Gastroesophageal sphincter (tissue), 4 donors: ENCODE data around the gene DGUOK. TPM values are rescaled to one million over a fixed set of nuclear protein-coding genes. Genes with fewer than 3 reads are reported as not detected.
"Not testable (repeated sequence)": the region's sequence is repeated elsewhere in the genome, so short reads cannot be mapped to it uniquely, and the experiment has no call there.

Source experiments
- ATAC-seq: fragments of 150-250 bp; one replicate; pipeline ENCODE4 v1.9.1; 2016; ENCODE audit warnings: mild to moderate bottlenecking, moderate library complexity
- H3K27ac ChIP-seq, 4 donors: fragments of 200-600 bp; sonication (generic) in 3 of 4; 1 replicate in 3 of 4; 2 replicates in 1 of 4; pipeline ENCODE4 v1.5.1; 2016 to 2019
- H3K27me3 ChIP-seq: fragments of 200-600 bp; sonication (generic); one replicate; pipeline ENCODE4 v1.5.1; 2019
- H3K36me3 ChIP-seq, 2 donors: fragments of 200-600 bp; sonication (generic); one replicate each; pipeline ENCODE4 v1.5.1; 2019; ENCODE audit warnings: control low read depth in 1 of 2
- H3K4me1 ChIP-seq, 3 donors: fragments of 200-600 bp; sonication (generic); 1 replicate in 2 of 3; 2 replicates in 1 of 3; pipeline ENCODE4 v1.5.1; 2016 to 2019; ENCODE audit warnings: control low read depth in 2 of 3
- H3K4me3 ChIP-seq, 2 donors: fragments of 200-600 bp; sonication (generic); one replicate each; pipeline ENCODE4 v1.5.1; 2019; ENCODE audit warnings: mild to moderate bottlenecking in 1 of 2, moderate library complexity in 1 of 2
- H3K9me3 ChIP-seq, 3 donors: fragments of 200-600 bp; sonication (generic); one replicate each; pipeline ENCODE4 v1.5.1; 2017 to 2019; ENCODE audit warnings: control low read depth in 2 of 3
- EP300 ChIP-seq: sonication (generic); formaldehyde crosslinking; IDR thresholded peaks from one replicate; pipeline ENCODE4 v1.6.1; 2017; ENCODE audit warnings: antibody characterized with exemption, mild to moderate bottlenecking
- POLR2A ChIP-seq, 2 donors: fragments of 450-650 bp; IDR thresholded peaks; one replicate each; pipeline ENCODE4 v1.6.1; 2017; ENCODE audit warnings: antibody characterized with exemption in 2 of 2, mild to moderate bottlenecking in 2 of 2, moderate library complexity in 1 of 2
- POLR2AphosphoS5 ChIP-seq: sonication (generic); formaldehyde crosslinking; IDR thresholded peaks from one replicate; pipeline ENCODE4 v1.6.1; 2017; ENCODE audit warnings: antibody characterized with exemption
- WGBS, 2 donors: methylation state at CpG; one replicate each; pipeline ENCODE4 v1.1.5; 2018; ENCODE audit warnings: low coverage in 1 of 2; 5-methylcytosine and 5-hydroxymethylcytosine counted together
- total RNA-seq, 4 donors: library from RNA; depleted of rRNA; stranded (reverse); fragments of >200 nt; gene quantifications; one replicate each; pipeline ENCODE4 v1.1.0, GENCODE V29; 2016
- TF ChIP-seq, protein P1 (sequence below), 4 experiments: fragments of 200-600 bp in 2 of 4; fragments of 450-650 bp in 2 of 4; sonication (generic) in 1 of 4; IDR thresholded peaks; one replicate each; pipeline ENCODE4 v1.5.1; 2017 to 2019; ENCODE audit warnings: antibody characterized with exemption in 4 of 4, mild to moderate bottlenecking in 2 of 4, moderate library complexity in 2 of 4

DGUOK gene
- total RNA-seq = 10 to 100 TPM; 32.6 to 61.3 (median 38.6) TPM

- peak within 1 kb of the TSS; percentile 69 to 81 for H3K4me3 ChIP-seq
- H3K9me3 ChIP-seq = no peaks in the 10 kb centered on the region
- peak within 1 kb of the TSS; percentile 90 to 98 (median 96) for H3K27ac ChIP-seq
- 1% methylated on average over 20 to 26 of the region's 50 CpGs for WGBS, 2 donors
- H3K27me3 ChIP-seq = no peaks in the 10 kb centered on the region
- peak; percentile 100 for ATAC-seq
- H3K4me1 ChIP-seq = peaks cover 6 to 51% (median 11%) of the 10 kb centered on the region in 3 donors
- peaks cover 0 to 3% of the 10 kb centered on the region in 2 donors for H3K36me3 ChIP-seq
- TF ChIP-seq POLR2A (IDR thresholded peaks at IDR 0.05) = peak; percentile 89 to 90
- TF ChIP-seq EP300 = no peak
- TF ChIP-seq POLR2AphosphoS5 = peak; percentile 97
- TF ChIP-seq, protein P1, sequence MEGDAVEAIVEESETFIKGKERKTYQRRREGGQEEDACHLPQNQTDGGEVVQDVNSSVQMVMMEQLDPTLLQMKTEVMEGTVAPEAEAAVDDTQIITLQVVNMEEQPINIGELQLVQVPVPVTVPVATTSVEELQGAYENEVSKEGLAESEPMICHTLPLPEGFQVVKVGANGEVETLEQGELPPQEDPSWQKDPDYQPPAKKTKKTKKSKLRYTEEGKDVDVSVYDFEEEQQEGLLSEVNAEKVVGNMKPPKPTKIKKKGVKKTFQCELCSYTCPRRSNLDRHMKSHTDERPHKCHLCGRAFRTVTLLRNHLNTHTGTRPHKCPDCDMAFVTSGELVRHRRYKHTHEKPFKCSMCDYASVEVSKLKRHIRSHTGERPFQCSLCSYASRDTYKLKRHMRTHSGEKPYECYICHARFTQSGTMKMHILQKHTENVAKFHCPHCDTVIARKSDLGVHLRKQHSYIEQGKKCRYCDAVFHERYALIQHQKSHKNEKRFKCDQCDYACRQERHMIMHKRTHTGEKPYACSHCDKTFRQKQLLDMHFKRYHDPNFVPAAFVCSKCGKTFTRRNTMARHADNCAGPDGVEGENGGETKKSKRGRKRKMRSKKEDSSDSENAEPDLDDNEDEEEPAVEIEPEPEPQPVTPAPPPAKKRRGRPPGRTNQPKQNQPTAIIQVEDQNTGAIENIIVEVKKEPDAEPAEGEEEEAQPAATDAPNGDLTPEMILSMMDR (IDR thresholded peaks at IDR 0.05) = no peak
Observed at GRCh38 chr2:73926493-73927327, at the start of gene DGUOK. TSS of gene DGUOK (plus strand) at chr2:73926880. CDS start at chr2:73926911, 31 bp downstream.

DNA sequence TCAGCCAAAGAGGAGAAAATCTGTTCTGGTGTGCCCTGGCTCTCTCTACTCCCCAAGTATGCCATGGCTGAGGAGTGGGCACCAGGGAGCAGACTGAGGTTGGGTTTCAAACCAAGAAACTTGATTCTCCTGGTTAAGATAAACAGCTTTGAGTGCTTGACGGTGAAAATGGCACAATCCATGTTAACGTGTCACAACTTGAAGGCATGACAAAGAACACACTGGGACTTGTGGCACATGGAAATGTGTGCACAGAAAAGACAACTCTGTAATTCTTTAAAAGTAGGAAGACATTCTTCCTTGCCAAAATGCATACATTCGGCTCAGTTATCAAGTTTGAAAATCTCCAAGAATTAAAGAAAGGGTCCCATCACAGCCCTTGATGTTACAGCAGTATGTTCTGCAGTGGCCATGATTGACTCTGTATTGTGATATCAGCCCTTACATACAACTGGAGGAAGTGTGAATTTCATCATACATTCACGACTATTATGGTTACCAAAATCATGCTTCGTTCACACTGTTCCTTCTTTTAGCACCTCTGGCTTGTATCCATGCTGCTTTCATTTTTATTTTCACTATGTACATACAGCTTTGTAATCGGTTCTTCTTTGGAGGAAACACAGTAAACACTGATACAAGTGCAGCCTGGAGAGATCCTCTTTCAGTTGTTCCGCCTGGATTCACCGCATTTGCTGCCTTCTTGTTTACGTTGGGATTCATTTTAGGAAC lies 49.4 kb upstream of the DGUOK start:
- WGBS, 2 donors = 43 to 54% methylated on average over 7 to 9 of the region's 9 CpGs
- Histone ChIP-seq H3K4me3 (no peak overlapping the region), H3K27ac (peak overlapping the region in 3 of 4 donors; percentile 28 to 87 (median 85))

DNA sequence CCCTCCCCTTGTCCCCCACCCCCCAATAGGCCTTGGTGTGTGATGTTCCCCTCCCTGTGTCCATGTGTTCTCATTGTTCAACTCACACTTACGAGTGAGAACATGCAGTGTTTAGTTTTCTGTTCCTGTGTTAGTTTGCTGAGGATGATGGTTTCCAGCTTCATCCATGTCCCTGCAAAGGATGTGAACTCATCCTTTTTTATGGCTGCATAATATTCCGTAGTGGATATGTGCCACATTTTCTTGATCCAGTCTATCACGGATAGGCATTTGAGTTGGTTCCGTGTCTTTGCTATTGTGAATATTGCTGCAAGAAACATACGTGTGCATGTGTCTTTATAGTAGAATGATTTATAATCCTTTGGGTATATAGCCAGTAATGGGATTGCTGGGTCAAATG lies 48.7 kb upstream of the DGUOK start:
- Histone ChIP-seq H3K27ac (peak overlapping the region in 1 of 4 donors; percentile 85), H3K4me1 (peaks cover 0 to 37% (median 0%) of the 10 kb centered on the region in 3 donors)
- not testable (repeated sequence) for ATAC-seq, H3K27me3 ChIP-seq, H3K4me3 ChIP-seq, H3K9me3 ChIP-seq, H3K36me3 ChIP-seq
- WGBS, 2 donors = 93 to 95% methylated on average over 2 to 3 of the region's 5 CpGs

More for the DNA sequence above, 49.4 kb upstream of the DGUOK start:
- no peaks in the 10 kb centered on the region for H3K36me3 ChIP-seq
- TF ChIP-seq, protein P1 (IDR thresholded peaks at IDR 0.05) = no peak
- H3K9me3 ChIP-seq = no peaks in the 10 kb centered on the region
- peaks cover 0 to 37% (median 0%) of the 10 kb centered on the region in 3 donors for H3K4me1 ChIP-seq
- no peaks in the 10 kb centered on the region for H3K27me3 ChIP-seq
- peak; percentile 34 for ATAC-seq

DNA sequence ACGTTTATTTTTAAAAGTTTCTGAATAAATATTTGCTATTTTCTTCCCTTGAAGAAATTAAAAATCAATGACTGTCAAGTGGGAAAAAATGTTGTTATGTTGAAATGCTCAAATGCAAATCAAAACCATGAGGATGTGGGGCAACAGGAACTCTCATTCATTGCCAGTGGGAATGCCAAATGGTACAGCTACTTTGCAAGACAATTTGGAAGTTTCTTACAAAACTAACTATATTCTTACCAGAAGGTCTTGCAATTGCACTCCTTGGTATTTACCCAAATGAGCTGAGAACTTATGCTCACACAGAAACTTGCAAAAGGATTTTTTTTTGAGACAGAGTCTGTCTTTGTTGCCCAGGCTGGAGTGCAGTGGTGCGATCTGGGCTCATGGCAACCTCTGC lies 41.3 kb upstream of the DGUOK start:
- H3K27ac ChIP-seq = no peak overlapping the region
- H3K27me3 ChIP-seq = no peaks in the 10 kb centered on the region
- H3K4me1 ChIP-seq = peaks cover 0 to 33% (median 2%) of the 10 kb centered on the region in 3 donors
- 68 to 82% methylated on average over 2 of the region's 2 CpGs for WGBS, 2 donors
- no peak for ATAC-seq
- H3K36me3 ChIP-seq = no peaks in the 10 kb centered on the region
- H3K4me3 ChIP-seq = no peak overlapping the region
- TF ChIP-seq, protein P1 (IDR thresholded peaks at IDR 0.05) = no peak
- TF ChIP-seq POLR2AphosphoS5 (no peak), EP300 (no peak), POLR2A (IDR thresholded peaks at IDR 0.05) (no peak)
- H3K9me3 ChIP-seq = no peaks in the 10 kb centered on the region

DNA sequence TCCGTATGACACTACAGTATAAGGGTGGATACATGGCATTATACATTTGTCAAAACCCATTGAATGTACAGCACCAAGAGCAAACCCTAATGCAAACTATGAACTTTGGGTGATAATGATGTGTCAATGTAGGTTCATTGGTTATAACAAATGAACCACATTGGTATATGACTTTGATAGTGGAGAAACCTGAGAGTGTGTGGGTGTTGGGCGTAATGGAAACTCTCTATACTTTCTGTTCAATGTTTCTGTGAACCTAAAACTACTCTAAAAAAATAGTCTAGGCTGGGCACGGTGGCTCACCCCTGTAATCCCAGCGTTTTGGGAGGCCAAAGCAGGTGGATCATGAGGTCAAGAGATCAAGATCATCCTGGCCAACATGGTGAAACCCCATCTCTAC lies 40.3 kb upstream of the DGUOK start:
- TF ChIP-seq POLR2A (IDR thresholded peaks at IDR 0.05) = no peak
- TF ChIP-seq, protein P1 (IDR thresholded peaks at IDR 0.05) = no peak
- TF ChIP-seq EP300 = no peak
- TF ChIP-seq POLR2AphosphoS5 = no peak
- H3K4me1 ChIP-seq = peaks cover 5 to 42% (median 6%) of the 10 kb centered on the region in 3 donors
- H3K4me3 ChIP-seq = no peak overlapping the region
- no peak for ATAC-seq
- WGBS, 2 donors = 89 to 95% methylated on average over 4 of the region's 4 CpGs
- no peak overlapping the region for H3K27ac ChIP-seq
- H3K27me3 ChIP-seq = no peaks in the 10 kb centered on the region
- no peaks in the 10 kb centered on the region for H3K9me3 ChIP-seq
- H3K36me3 ChIP-seq = no peaks in the 10 kb centered on the region

DNA sequence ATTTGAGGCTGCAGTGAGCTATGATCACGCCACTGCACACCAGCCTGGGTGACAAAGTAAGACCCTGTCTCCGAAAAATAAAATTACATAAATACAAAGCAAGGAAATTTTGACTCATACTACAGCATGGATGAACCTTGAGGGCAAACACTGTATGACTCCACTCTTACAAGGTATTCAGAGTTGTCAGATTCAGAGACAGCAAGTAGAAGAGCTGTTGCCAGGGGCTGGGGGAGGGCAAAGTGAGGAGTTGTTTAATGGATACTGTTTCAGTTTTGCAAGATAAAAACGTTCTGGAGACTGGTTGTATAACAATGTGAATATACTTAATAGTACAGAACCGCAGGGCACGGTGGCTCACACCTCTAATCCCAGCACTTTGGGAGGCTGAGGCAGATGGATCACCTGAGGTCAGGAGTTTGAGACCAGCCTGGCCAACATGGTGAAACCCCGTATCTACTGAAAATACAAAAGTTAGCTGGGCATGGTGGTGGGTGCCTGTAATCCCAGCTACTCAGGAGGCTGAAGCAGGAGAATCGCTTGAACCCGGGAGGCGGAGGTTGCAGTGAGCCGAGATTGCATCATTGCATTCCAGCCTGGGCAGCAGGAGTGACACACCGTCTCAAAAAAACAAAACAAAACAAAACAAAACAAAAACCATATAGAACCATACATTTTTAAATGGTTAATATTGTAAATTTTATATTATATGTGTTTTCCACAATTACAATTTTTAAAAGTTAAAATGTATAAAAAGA lies 38.9 kb upstream of the DGUOK start:
- peak overlapping the region in 1 of 4 donors; percentile 29 for H3K27ac ChIP-seq
- WGBS, 2 donors = 55 to 94% methylated on average over 2 to 10 of the region's 11 CpGs
- not testable (repeated sequence) for H3K9me3 ChIP-seq, ATAC-seq, H3K27me3 ChIP-seq, H3K36me3 ChIP-seq, H3K4me3 ChIP-seq
- H3K4me1 ChIP-seq = peaks cover 5 to 56% (median 6%) of the 10 kb centered on the region in 3 donors
